PC-9 (cell line): ENCODE data around the gene MBOAT2. TPM values are rescaled to one million over a fixed set of nuclear protein-coding genes. Genes with fewer than 3 reads are reported as not detected.

Source experiments
- BruUV-seq: library from RNA; stranded (reverse); fragments of 400-500 nt; replicated peaks from 2 replicates; lab custom pipeline; 2021; lab: Mats Ljungman, UMichigan
- CTCF ChIA-PET: fragments of 300-600 bp; sonication (Branson Sonifier 250); formaldehyde crosslinking; loops from one replicate; lab custom pipeline; 2022; ENCODE audit warnings: antibody characterized with exemption; lab: Charles Lee
- POLR2A ChIA-PET: fragments of 300-600 bp; sonication (Branson Sonifier 250); formaldehyde crosslinking; loops from one replicate; lab custom pipeline; 2022; ENCODE audit warnings: antibody characterized with exemption; ENCODE audit not compliant: unreplicated experiment; lab: Charles Lee
- DNase-seq, 2 experiments: peaks; one replicate each; pipeline versions ENCODE4 v3.0.0 to v3.0.0-alpha.2; 2015 to 2022; ENCODE audit warnings: mixed read lengths in 1 of 2
- H2AFZ ChIP-seq: fragments of 200-600 bp; sonication (generic); 2 replicates; pipeline ENCODE4 v1.8.1; 2017; ENCODE audit warnings: antibody characterized with exemption
- H3F3A ChIP-seq: fragments of 200-600 bp; sonication (generic); 2 replicates; pipeline ENCODE4 v1.8.1; 2017; ENCODE audit warnings: antibody characterized with exemption, mild to moderate bottlenecking, low read depth; ENCODE audit not compliant: insufficient read depth
- H3K27ac ChIP-seq: fragments of 200-600 bp; sonication (generic); 2 replicates; pipeline ENCODE4 v1.6.1; 2016; ENCODE audit warnings: mixed run types
- H3K27me3 ChIP-seq: fragments of 200-600 bp; sonication (generic); 2 replicates; pipeline ENCODE4 v1.6.1; 2016; ENCODE audit warnings: low read depth, mixed run types; ENCODE audit not compliant: insufficient read depth
- H3K36me3 ChIP-seq: fragments of 200-600 bp; sonication (generic); 2 replicates; pipeline ENCODE4 v1.6.1; 2016; ENCODE audit warnings: low read depth, mixed run types
- H3K4me1 ChIP-seq: fragments of 200-600 bp; sonication (generic); replicated peaks from 2 replicates; pipeline ENCODE4 v1.6.1; 2016; ENCODE audit warnings: mixed run types; ENCODE audit not compliant: insufficient read depth
- H3K4me2 ChIP-seq: fragments of 200-600 bp; sonication (generic); 2 replicates; pipeline ENCODE4 v1.6.1; 2017; ENCODE audit warnings: mixed run types
- H3K4me3 ChIP-seq: fragments of 200-600 bp; sonication (generic); 2 replicates; pipeline ENCODE4 v1.6.1; 2016; ENCODE audit warnings: mixed run types
- H3K79me2 ChIP-seq: fragments of 200-600 bp; sonication (generic); 2 replicates; pipeline ENCODE4 v1.6.1; 2017; ENCODE audit warnings: low read depth, mixed run types
- H3K9me2 ChIP-seq: fragments of 200-600 bp; sonication (generic); 2 replicates; pipeline ENCODE4 v1.8.1; 2017; ENCODE audit warnings: mild to moderate bottlenecking; ENCODE audit not compliant: insufficient read depth
- H3K9me3 ChIP-seq: fragments of 200-600 bp; sonication (generic); 2 replicates; pipeline ENCODE4 v1.8.1; 2016; ENCODE audit warnings: low read depth; ENCODE audit not compliant: insufficient read depth
- H4K20me1 ChIP-seq: fragments of 200-600 bp; sonication (generic); 2 replicates; pipeline ENCODE4 v1.8.1; 2017; ENCODE audit not compliant: insufficient read depth
- CTCF ChIP-seq: fragments of 200-600 bp; sonication (generic); conservative IDR thresholded peaks from 2 replicates; pipeline ENCODE4 v1.6.1; 2017; ENCODE audit warnings: mixed run types, antibody characterized with exemption, mild to moderate bottlenecking, moderate library complexity
- EZH2 ChIP-seq: fragments of 200-600 bp; sonication (generic); IDR thresholded peaks from 2 replicates; pipeline ENCODE4 v1.8.0; 2017; ENCODE audit warnings: antibody characterized with exemption, low read depth
- intact Hi-C: fragments of 100-400 bp; cut with micrococcal nuclease; formaldehyde crosslinking; loops from one replicate; pipeline ENCODE4 v1.10.0; 2022; ENCODE audit not compliant: unreplicated experiment
- total RNA-seq: library from RNA; stranded (reverse); gene quantifications from 2 replicates; pipeline ENCODE4 v1.2.3, GENCODE V29; 2021

Gene MBOAT2
- total RNA-seq, 1 experiment from 2014 or later, result 57.7 TPM

- no peak for DNase-seq
- intact Hi-C loops, result no loop called here
- ChIA-PET CTCF (no interaction called here), POLR2A (no interaction called here)
- Histone ChIP-seq H2AFZ (no peak overlapping the region), H3K4me3 (no peak overlapping the region), H3K9me3 (no peaks in the 10 kb centered on the region), H3K4me1 (no peaks in the 10 kb centered on the region), H3K79me2 (peaks cover 82% of the 10 kb centered on the region), H4K20me1 (no peaks in the 10 kb centered on the region; the same call in 1 of the 2 replicates), H3K4me2 (no peak overlapping the region), H3K27ac (no peak overlapping the region), H3K27me3 (no peaks in the 10 kb centered on the region), H3K36me3 (peaks cover 5% of the 10 kb centered on the region; the same call in 1 of the 2 replicates), H3F3A (no peaks in the 10 kb centered on the region; the same call in none of the 2 replicates), H3K9me2 (no peaks in the 10 kb centered on the region)
- TF ChIP-seq EZH2 (no peak), CTCF (no peak)
- no TSS peak for BruUV-seq
Measured at GRCh38 chr2:8962890-8963289, 40.6 kb downstream of the MBOAT2 start.

GRCh38 chr2:8957628-8958027 lies 45.9 kb downstream of the MBOAT2 start:
- H4K20me1 ChIP-seq, result no peaks in the 10 kb centered on the region
- H3K9me3 ChIP-seq, result peaks cover 19% of the 10 kb centered on the region; the same call in 1 of the 2 replicates
- peaks cover 47% of the 10 kb centered on the region for H3K79me2 ChIP-seq
- peaks cover 32% of the 10 kb centered on the region for H3K36me3 ChIP-seq
- TF ChIP-seq CTCF, result no peak
- TF ChIP-seq EZH2, result no peak
- no peak overlapping the region for H2AFZ ChIP-seq
- no peak for DNase-seq
- H3K9me2 ChIP-seq, result no peaks in the 10 kb centered on the region
- no peaks in the 10 kb centered on the region for H3K4me1 ChIP-seq
- ChIA-PET POLR2A (no interaction called here), CTCF (no interaction called here)
- H3K4me3 ChIP-seq, result no peak overlapping the region
- H3F3A ChIP-seq, result peaks cover 4% of the 10 kb centered on the region; the same call in 1 of the 2 replicates
- no peak overlapping the region for H3K27ac ChIP-seq
- BruUV-seq, result no TSS peak
- intact Hi-C loops, result no loop called here
- H3K4me2 ChIP-seq, result no peak overlapping the region
- no peaks in the 10 kb centered on the region for H3K27me3 ChIP-seq

GRCh38 chr2:8956774-8957173 lies 46.7 kb downstream of the MBOAT2 start:
- Histone ChIP-seq H3K27me3 (no peaks in the 10 kb centered on the region), H3K9me2 (no peaks in the 10 kb centered on the region), H3K27ac (no peak overlapping the region), H3K4me3 (no peak overlapping the region), H3K36me3 (peaks cover 32% of the 10 kb centered on the region), H3K79me2 (peaks cover 40% of the 10 kb centered on the region), H3K4me1 (no peaks in the 10 kb centered on the region), H3F3A (peaks cover 4% of the 10 kb centered on the region; the same call in 1 of the 2 replicates), H2AFZ (no peak overlapping the region), H3K4me2 (no peak overlapping the region), H4K20me1 (no peaks in the 10 kb centered on the region), H3K9me3 (peaks cover 23% of the 10 kb centered on the region; the same call in 1 of the 2 replicates)
- intact Hi-C loops, result no loop called here
- ChIA-PET POLR2A (no interaction called here), CTCF (no interaction called here)
- DNase-seq, result no peak
- TF ChIP-seq EZH2 (no peak), CTCF (no peak)
- BruUV-seq, result no TSS peak
